ENCODE results near the gene TUBB6.

TUBB6 gene

DNA sequence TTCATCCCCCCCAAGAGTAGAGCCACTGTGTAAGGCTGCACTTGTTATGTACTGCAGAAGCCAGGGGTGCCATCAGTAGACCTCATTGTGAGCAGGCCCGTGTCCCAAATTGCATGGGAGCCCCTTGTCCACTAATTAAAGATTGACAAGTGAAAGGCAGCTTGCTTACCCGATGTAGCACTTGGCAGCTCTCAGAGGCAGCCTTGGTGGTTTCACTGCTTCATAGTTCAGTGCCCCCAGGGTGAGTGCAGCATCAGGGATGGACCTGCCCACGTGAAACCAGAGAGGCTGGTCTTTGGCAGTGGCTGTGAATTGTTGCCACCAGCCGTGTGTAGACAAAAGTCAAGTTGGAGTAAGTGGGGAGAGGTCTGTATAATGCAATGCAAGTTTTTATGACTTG lies 13.3 kb downstream of the TUBB6 start:
- DNase-seq (ENCODE audit: low read depth) = no peak
- TF ChIP-seq, protein P1, sequence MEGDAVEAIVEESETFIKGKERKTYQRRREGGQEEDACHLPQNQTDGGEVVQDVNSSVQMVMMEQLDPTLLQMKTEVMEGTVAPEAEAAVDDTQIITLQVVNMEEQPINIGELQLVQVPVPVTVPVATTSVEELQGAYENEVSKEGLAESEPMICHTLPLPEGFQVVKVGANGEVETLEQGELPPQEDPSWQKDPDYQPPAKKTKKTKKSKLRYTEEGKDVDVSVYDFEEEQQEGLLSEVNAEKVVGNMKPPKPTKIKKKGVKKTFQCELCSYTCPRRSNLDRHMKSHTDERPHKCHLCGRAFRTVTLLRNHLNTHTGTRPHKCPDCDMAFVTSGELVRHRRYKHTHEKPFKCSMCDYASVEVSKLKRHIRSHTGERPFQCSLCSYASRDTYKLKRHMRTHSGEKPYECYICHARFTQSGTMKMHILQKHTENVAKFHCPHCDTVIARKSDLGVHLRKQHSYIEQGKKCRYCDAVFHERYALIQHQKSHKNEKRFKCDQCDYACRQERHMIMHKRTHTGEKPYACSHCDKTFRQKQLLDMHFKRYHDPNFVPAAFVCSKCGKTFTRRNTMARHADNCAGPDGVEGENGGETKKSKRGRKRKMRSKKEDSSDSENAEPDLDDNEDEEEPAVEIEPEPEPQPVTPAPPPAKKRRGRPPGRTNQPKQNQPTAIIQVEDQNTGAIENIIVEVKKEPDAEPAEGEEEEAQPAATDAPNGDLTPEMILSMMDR (conservative IDR thresholded peaks at IDR 0.05; ENCODE audit: control insufficient read depth, insufficient read depth, low read depth, low read length) = no peak
- no peak overlapping the region for H3K4me3 ChIP-seq (ENCODE audit: control insufficient read depth, low read depth, low read length)

DNA sequence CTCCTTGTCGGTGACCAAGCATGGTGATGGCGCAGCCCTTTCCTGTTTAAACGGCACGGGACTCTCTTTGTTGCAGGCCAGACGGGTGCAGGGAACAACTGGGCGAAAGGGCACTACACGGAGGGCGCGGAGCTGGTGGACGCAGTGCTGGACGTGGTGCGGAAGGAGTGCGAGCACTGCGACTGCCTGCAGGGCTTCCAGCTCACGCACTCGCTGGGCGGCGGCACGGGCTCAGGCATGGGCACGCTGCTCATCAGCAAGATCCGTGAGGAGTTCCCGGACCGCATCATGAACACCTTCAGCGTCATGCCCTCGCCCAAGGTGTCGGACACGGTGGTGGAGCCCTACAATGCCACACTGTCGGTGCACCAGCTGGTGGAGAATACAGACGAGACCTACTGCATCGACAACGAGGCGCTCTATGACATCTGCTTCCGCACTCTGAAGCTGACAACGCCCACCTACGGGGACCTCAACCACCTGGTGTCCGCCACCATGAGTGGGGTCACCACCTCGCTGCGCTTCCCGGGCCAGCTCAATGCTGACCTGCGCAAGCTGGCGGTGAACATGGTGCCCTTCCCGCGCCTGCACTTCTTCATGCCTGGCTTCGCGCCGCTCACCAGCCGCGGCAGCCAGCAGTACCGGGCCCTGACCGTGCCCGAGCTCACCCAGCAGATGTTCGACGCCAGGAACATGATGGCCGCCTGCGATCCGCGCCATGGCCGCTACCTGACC lies 17.1 kb downstream of the TUBB6 start:
- no peak for DNase-seq (ENCODE audit: low read depth)
- no peak overlapping the region for H3K4me3 ChIP-seq (ENCODE audit: control insufficient read depth, low read depth, low read length)
- TF ChIP-seq, protein P1 (conservative IDR thresholded peaks at IDR 0.05; ENCODE audit: control insufficient read depth, insufficient read depth, low read depth, low read length) = no peak

DNA sequence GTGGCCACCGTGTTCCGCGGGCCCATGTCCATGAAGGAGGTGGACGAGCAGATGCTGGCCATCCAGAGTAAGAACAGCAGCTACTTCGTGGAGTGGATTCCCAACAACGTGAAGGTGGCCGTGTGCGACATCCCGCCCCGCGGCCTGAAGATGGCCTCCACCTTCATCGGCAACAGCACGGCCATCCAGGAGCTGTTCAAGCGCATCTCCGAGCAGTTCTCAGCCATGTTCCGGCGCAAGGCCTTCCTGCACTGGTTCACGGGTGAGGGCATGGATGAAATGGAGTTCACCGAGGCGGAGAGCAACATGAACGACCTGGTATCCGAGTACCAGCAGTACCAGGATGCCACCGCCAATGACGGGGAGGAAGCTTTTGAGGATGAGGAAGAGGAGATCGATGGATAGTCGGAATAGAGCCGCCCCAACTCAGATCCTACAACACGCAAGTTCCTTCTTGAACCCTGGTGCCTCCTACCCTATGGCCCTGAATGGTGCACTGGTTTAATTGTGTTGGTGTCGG lies 17.7 kb downstream of the TUBB6 start:
- H3K4me3 ChIP-seq (ENCODE audit: control insufficient read depth, low read depth, low read length) = no peak overlapping the region
- TF ChIP-seq, protein P1 (conservative IDR thresholded peaks at IDR 0.05; ENCODE audit: control insufficient read depth, insufficient read depth, low read depth, low read length) = no peak
- DNase-seq (ENCODE audit: low read depth) = no peak

DNA sequence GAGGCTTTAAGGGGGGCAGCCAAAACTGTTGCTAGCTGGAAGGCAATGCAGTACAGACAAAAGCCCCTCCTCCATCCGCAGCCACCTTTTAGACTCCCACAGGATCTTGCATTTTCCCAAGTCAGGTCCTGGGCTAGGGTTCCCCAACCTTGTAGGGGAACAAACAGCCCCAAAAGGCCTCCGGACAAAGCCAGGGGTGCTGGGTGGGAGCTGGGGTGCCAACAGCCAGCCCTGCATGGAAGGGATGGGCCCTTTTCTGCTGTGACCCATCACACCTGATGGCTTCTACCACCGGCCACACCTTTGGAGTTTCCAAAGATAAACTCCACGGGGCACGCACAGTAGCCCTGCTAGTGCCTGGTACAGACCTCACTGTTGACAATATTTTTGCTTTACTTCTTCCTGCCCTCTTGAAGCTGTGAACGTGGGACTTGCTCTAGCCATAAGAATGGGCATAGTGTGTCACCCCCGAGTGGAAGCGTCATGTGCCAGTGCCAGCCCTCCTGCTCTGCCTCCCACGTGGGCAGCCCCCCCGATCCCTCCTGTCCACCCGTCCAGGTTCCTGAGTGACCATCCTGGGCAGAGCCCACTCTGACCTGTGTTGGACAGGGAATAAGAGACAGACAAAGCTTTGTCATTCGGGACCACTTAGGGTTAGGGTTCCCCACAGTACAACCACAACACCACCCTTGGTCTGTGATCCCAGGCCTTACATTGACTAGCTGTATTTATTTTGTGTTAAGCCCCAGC lies 18.8 kb downstream of the TUBB6 start:
- no peak overlapping the region for H3K4me3 ChIP-seq (ENCODE audit: control insufficient read depth, low read depth, low read length)
- DNase-seq (ENCODE audit: low read depth) = no peak
- TF ChIP-seq, protein P1 (conservative IDR thresholded peaks at IDR 0.05; ENCODE audit: control insufficient read depth, insufficient read depth, low read depth, low read length) = no peak

DNA sequence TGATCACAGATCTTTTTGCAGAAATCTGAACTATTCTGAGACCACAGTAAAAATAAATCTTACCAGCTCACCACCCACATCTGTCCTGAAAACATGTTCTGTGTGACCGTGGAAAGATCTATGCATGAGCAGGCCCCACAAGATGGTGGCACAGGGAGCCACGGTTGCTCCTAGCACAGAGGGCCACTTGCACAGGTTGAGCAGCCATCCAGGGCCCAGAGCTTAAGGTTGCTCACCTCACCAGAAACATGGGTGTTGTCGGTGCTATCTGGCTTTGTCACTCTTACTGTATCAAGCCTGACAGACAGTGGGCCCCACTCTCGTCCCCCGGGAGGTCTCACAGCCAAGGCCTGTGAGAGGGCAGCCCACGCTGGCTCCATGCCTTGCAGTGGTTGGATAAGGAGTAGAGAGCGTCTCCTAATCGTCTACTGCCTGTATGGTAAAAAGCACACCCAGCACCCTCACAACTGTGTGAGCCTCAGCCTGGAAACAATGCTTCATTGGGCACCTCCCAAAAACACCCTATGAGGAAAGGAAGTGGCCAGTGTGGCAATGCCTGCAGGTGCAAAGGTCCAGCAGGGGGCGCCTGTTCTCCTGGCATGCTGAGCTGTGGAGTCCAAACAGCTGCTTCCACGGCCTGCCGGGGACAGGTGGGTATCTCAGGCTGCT lies 19.6 kb downstream of the TUBB6 start:
- no peak overlapping the region for H3K4me3 ChIP-seq (ENCODE audit: control insufficient read depth, low read depth, low read length)
- TF ChIP-seq, protein P1 (conservative IDR thresholded peaks at IDR 0.05; ENCODE audit: control insufficient read depth, insufficient read depth, low read depth, low read length) = peak; percentile 93
- peak; percentile 81 for DNase-seq (ENCODE audit: low read depth)

DNA sequence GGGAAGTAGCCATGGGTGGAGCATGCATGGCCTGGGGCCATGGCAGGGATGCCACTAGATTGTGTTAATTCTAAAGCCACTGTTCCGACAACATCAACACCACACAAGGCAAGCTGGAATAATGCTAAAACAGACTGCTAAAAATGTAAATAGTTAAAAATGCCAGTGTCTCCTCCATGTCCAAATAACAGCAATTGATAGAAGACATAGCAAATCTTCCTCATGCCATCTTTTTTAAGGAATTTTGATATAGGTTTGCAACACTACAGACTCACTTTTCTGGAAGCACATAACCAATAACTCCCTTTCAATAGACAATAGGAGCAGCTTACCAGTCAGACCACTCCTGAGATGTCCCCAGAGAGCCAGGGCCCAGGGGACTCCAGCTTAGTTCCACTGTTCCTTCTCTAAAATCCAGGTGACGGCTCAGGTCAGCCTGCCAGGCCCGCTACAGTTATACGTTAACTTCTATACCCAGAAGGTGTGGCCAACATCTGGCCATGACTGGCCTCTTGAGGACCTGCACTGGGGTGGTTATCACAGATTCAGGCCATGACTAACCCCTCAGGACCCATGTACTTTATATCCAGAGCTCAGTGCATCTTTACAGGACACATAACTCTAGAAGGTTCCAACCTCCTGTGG lies 20.3 kb downstream of the TUBB6 start:
- TF ChIP-seq, protein P1 (conservative IDR thresholded peaks at IDR 0.05; ENCODE audit: control insufficient read depth, insufficient read depth, low read depth, low read length) = no peak
- no peak for DNase-seq (ENCODE audit: low read depth)
- H3K4me3 ChIP-seq (ENCODE audit: control insufficient read depth, low read depth, low read length) = no peak overlapping the region
